GM23338 (cell line): Measurements from ENCODE around the gene TAC3. TPM values are rescaled to one million over a fixed set of nuclear protein-coding genes. Genes with fewer than 3 reads are reported as not detected.

Source experiments
- ATAC-seq: fragments of 200-7000 bp; cut with Tn5 transposase; 3 replicates; pipeline ENCODE4 v1.9.1; 2020
- DNase-seq: peaks from one replicate; pipeline ENCODE4 v3.0.0-alpha.2; 2015; ENCODE audit warnings: low spot score
- H2AFZ ChIP-seq: fragments of 200-600 bp; sonication (generic); 2 replicates; pipeline ENCODE4 v1.8.0; 2016; ENCODE audit warnings: antibody characterized with exemption, mild to moderate bottlenecking, moderate library complexity
- H3F3A ChIP-seq: fragments of 200-600 bp; sonication (generic); replicated peaks from 2 replicates; pipeline ENCODE4 v1.8.0; 2017; ENCODE audit warnings: antibody characterized with exemption, mixed run types, low read depth
- H3K27ac ChIP-seq: fragments of 200-600 bp; sonication (generic); 2 replicates; pipeline ENCODE4 v1.6.1; 2016; ENCODE audit warnings: low read depth
- H3K27me3 ChIP-seq: fragments of 200-600 bp; sonication (generic); 2 replicates; pipeline ENCODE4 v1.8.0; 2016; ENCODE audit warnings: mild to moderate bottlenecking, mixed run types, moderate library complexity; ENCODE audit not compliant: insufficient read depth
- H3K36me3 ChIP-seq: fragments of 200-600 bp; sonication (generic); 2 replicates; pipeline ENCODE4 v1.8.0; 2016; ENCODE audit warnings: mild to moderate bottlenecking; ENCODE audit not compliant: insufficient read depth
- H3K4me1 ChIP-seq: fragments of 200-600 bp; sonication (generic); 2 replicates; pipeline ENCODE4 v1.8.0; 2016; ENCODE audit warnings: mild to moderate bottlenecking, moderate library complexity; ENCODE audit not compliant: insufficient read depth
- H3K4me2 ChIP-seq: fragments of 200-600 bp; sonication (generic); 2 replicates; pipeline ENCODE4 v1.7.1; 2017; ENCODE audit warnings: mixed run types
- H3K4me3 ChIP-seq: fragments of 200-600 bp; sonication (generic); 2 replicates; pipeline ENCODE4 v1.6.1; 2016; ENCODE audit warnings: mixed run types
- H3K79me2 ChIP-seq: fragments of 200-600 bp; sonication (generic); replicated peaks from 2 replicates; pipeline ENCODE4 v1.8.0; 2017; ENCODE audit warnings: mild to moderate bottlenecking; ENCODE audit not compliant: insufficient read depth
- H3K9me2 ChIP-seq: fragments of 200-600 bp; sonication (generic); 2 replicates; pipeline ENCODE4 v1.8.0; 2017; ENCODE audit not compliant: insufficient read depth
- H4K20me1 ChIP-seq: fragments of 200-600 bp; sonication (generic); replicated peaks from 2 replicates; pipeline ENCODE4 v1.8.0; 2017; ENCODE audit warnings: mild to moderate bottlenecking; ENCODE audit not compliant: insufficient read depth
- H3K27ac Mint-ChIP-seq: 2 replicates; pipeline ENCODE4 v1.8.0; 2020; ENCODE audit warnings: inconsistent platforms, mild to moderate bottlenecking, moderate library complexity, mixed read lengths
- H3K27me3 Mint-ChIP-seq: 3 replicates; pipeline ENCODE4 v1.8.0; 2022; ENCODE audit warnings: low read depth, mild to moderate bottlenecking, moderate library complexity, mixed read lengths, inconsistent platforms; ENCODE audit not compliant: insufficient read depth, poor library complexity
- H3K36me3 Mint-ChIP-seq: 3 replicates; pipeline ENCODE4 v1.8.0; 2021; ENCODE audit warnings: low read depth, mild to moderate bottlenecking, inconsistent platforms, moderate library complexity, mixed read lengths
- H3K4me1 Mint-ChIP-seq: 3 replicates; pipeline ENCODE4 v1.8.0; 2020; ENCODE audit warnings: mild to moderate bottlenecking, inconsistent platforms, mixed read lengths
- H3K4me3 Mint-ChIP-seq: 3 replicates; pipeline ENCODE4 v1.8.0; 2021; ENCODE audit warnings: moderate library complexity, mild to moderate bottlenecking, inconsistent platforms, mixed read lengths
- H3K9me3 Mint-ChIP-seq: 3 replicates; pipeline ENCODE4 v1.8.0; 2020; ENCODE audit warnings: moderate library complexity, mild to moderate bottlenecking, inconsistent platforms, mixed read lengths
- CREB1 ChIP-seq: fragments of 250-450 bp; sonication (Bioruptor Pico); IDR thresholded peaks from 2 replicates; pipeline ENCODE4 v1.5.0; 2020; ENCODE audit warnings: low read depth, mild to moderate bottlenecking, moderate library complexity
- EZH2 ChIP-seq: fragments of 200-600 bp; sonication (generic); IDR thresholded peaks from one replicate; pipeline ENCODE4 v1.8.0; 2017; ENCODE audit warnings: antibody characterized with exemption, mild to moderate bottlenecking, low read depth; ENCODE audit not compliant: unreplicated experiment
- EZH2phosphoT487 ChIP-seq: fragments of 200-600 bp; sonication (generic); IDR thresholded peaks from one replicate; pipeline ENCODE4 v1.8.1; 2018; ENCODE audit warnings: antibody characterized with exemption; ENCODE audit not compliant: unreplicated experiment
- JUNB ChIP-seq: IDR thresholded peaks from one replicate; pipeline ENCODE4 v1.6.1; 2016; ENCODE audit warnings: antibody characterized with exemption; ENCODE audit not compliant: unreplicated experiment
- NANOG ChIP-seq: IDR thresholded peaks from 2 replicates; pipeline ENCODE4 v1.6.1; 2016; ENCODE audit warnings: antibody characterized with exemption, borderline replicate concordance
- POLR2AphosphoS5 ChIP-seq: IDR thresholded peaks from 2 replicates; pipeline ENCODE4 v1.6.1; 2016; ENCODE audit warnings: antibody characterized with exemption, low read depth
- STAT1 ChIP-seq: IDR thresholded peaks from one replicate; pipeline ENCODE4 v1.6.1; 2016; ENCODE audit warnings: antibody characterized with exemption; ENCODE audit not compliant: unreplicated experiment
- ZNF114 ChIP-seq: fragments of 250-450 bp; sonication (Bioruptor Pico); IDR thresholded peaks from 2 replicates; pipeline ENCODE4 v1.5.0; 2020; ENCODE audit warnings: mild to moderate bottlenecking, moderate library complexity
- ZNF331 ChIP-seq: fragments of 250-450 bp; sonication (Bioruptor Pico); IDR thresholded peaks from 2 replicates; pipeline ENCODE4 v1.5.0; 2020; ENCODE audit warnings: low read depth, mild to moderate bottlenecking, moderate library complexity
- polyA plus RNA-seq: library from polyadenylated mRNA; unstranded; fragments of >200 nt; fragmentation: Nextera tagmentation; extraction: Ambion mirVana; gene quantifications from 2 replicates; pipeline ENCODE4 v1.2.1, GENCODE V29; 2016
- total RNA-seq: library from RNA; depleted of rRNA; stranded (reverse); fragments of >200 nt; shearing (Covaris generic); gene quantifications from 2 replicates; pipeline ENCODE4 v1.2.3, GENCODE V29; 2014
- TF ChIP-seq, protein P1 (sequence below), 2 experiments: fragments of 200-600 bp in 1 of 2; sonication (generic) in 1 of 2; conservative IDR thresholded peaks; 2 replicates each; pipeline versions ENCODE4 v1.5.1 to v1.6.1; 2016 to 2017; ENCODE audit warnings: antibody characterized with exemption in 2 of 2, low read depth in 2 of 2, mild to moderate bottlenecking in 2 of 2, moderate library complexity in 1 of 2
- TF ChIP-seq, protein P2 (sequence below): IDR thresholded peaks from one replicate; pipeline ENCODE4 v1.6.1; 2018; ENCODE audit warnings: antibody characterized with exemption; ENCODE audit not compliant: unreplicated experiment
- TF ChIP-seq, protein P3 (sequence below): IDR thresholded peaks from 2 replicates; pipeline ENCODE4 v1.6.1; 2016; ENCODE audit warnings: antibody characterized with exemption
- TF ChIP-seq, protein P4 (sequence below): fragments of 250-450 bp; sonication (Bioruptor Pico); IDR thresholded peaks from 2 replicates; pipeline ENCODE4 v1.5.0; 2020; ENCODE audit warnings: mild to moderate bottlenecking, moderate library complexity

Gene TAC3
- total and polyA plus RNA-seq, 2 experiments from 2014 or later: 11.9 to 35.1 TPM

DNA sequence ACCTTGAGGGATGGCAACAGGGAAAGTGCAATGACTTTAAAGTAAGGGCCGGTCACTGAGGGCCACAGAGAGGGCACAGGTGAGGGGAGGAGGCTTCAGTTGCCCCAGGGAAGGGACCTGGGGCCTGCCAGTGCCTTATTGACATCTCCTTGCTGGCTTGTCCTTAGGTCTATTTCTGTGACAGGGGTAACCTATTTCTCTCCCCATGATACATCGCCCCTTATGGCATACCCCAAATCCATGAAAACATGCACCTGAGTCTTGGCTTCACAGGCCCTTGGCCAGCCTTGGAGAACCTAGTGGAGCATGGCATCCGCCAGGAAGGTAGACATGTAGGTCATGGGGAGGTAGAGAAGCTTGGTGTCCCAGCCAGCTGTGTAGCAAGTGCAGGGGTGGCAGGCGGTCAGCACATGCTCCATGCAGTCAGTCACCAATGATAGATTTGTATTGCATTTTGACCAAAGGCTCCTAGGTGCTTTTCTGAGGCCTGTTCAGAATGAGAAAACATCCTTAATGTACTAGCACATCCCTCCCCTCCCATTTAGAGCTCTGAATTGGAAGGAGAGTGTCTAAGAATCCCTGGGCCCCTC lies 35.3 kb downstream of the TAC3 start:
- H3K79me2 ChIP-seq: no peaks in the 10 kb centered on the region
- H2AFZ ChIP-seq: no peak overlapping the region
- Mint-ChIP-seq H3K4me3 (no peak overlapping the region), H3K27me3 (peaks cover 12% of the 10 kb centered on the region), H3K4me1 (no peaks in the 10 kb centered on the region; the same call in 2 of the 3 replicates), H3K36me3 (peaks cover 5% of the 10 kb centered on the region; the same call in 1 of the 3 replicates), H3K27ac (no peak overlapping the region), H3K9me3 (0 out of 3 replicates have a peak, but pooled peaks cover 2% of the 10 kb centered on the region)
- TF ChIP-seq STAT1 (no peak), NANOG (no peak), JUNB (no peak), EZH2phosphoT487 (no peak), CREB1 (CRISPR knock-in tag) (no peak), ZNF114 (CRISPR knock-in tag) (no peak), POLR2AphosphoS5 (no peak), ZNF331 (no peak), EZH2 (no peak)
- TF ChIP-seq, protein P1, sequence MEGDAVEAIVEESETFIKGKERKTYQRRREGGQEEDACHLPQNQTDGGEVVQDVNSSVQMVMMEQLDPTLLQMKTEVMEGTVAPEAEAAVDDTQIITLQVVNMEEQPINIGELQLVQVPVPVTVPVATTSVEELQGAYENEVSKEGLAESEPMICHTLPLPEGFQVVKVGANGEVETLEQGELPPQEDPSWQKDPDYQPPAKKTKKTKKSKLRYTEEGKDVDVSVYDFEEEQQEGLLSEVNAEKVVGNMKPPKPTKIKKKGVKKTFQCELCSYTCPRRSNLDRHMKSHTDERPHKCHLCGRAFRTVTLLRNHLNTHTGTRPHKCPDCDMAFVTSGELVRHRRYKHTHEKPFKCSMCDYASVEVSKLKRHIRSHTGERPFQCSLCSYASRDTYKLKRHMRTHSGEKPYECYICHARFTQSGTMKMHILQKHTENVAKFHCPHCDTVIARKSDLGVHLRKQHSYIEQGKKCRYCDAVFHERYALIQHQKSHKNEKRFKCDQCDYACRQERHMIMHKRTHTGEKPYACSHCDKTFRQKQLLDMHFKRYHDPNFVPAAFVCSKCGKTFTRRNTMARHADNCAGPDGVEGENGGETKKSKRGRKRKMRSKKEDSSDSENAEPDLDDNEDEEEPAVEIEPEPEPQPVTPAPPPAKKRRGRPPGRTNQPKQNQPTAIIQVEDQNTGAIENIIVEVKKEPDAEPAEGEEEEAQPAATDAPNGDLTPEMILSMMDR (conservative IDR thresholded peaks at IDR 0.05; ENCODE audit: low read depth in 2 of 2): no peak
- TF ChIP-seq, protein P2, sequence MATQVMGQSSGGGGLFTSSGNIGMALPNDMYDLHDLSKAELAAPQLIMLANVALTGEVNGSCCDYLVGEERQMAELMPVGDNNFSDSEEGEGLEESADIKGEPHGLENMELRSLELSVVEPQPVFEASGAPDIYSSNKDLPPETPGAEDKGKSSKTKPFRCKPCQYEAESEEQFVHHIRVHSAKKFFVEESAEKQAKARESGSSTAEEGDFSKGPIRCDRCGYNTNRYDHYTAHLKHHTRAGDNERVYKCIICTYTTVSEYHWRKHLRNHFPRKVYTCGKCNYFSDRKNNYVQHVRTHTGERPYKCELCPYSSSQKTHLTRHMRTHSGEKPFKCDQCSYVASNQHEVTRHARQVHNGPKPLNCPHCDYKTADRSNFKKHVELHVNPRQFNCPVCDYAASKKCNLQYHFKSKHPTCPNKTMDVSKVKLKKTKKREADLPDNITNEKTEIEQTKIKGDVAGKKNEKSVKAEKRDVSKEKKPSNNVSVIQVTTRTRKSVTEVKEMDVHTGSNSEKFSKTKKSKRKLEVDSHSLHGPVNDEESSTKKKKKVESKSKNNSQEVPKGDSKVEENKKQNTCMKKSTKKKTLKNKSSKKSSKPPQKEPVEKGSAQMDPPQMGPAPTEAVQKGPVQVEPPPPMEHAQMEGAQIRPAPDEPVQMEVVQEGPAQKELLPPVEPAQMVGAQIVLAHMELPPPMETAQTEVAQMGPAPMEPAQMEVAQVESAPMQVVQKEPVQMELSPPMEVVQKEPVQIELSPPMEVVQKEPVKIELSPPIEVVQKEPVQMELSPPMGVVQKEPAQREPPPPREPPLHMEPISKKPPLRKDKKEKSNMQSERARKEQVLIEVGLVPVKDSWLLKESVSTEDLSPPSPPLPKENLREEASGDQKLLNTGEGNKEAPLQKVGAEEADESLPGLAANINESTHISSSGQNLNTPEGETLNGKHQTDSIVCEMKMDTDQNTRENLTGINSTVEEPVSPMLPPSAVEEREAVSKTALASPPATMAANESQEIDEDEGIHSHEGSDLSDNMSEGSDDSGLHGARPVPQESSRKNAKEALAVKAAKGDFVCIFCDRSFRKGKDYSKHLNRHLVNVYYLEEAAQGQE: no peak
- TF ChIP-seq, protein P3, sequence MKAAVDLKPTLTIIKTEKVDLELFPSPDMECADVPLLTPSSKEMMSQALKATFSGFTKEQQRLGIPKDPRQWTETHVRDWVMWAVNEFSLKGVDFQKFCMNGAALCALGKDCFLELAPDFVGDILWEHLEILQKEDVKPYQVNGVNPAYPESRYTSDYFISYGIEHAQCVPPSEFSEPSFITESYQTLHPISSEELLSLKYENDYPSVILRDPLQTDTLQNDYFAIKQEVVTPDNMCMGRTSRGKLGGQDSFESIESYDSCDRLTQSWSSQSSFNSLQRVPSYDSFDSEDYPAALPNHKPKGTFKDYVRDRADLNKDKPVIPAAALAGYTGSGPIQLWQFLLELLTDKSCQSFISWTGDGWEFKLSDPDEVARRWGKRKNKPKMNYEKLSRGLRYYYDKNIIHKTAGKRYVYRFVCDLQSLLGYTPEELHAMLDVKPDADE: no peak
- TF ChIP-seq, protein P4, sequence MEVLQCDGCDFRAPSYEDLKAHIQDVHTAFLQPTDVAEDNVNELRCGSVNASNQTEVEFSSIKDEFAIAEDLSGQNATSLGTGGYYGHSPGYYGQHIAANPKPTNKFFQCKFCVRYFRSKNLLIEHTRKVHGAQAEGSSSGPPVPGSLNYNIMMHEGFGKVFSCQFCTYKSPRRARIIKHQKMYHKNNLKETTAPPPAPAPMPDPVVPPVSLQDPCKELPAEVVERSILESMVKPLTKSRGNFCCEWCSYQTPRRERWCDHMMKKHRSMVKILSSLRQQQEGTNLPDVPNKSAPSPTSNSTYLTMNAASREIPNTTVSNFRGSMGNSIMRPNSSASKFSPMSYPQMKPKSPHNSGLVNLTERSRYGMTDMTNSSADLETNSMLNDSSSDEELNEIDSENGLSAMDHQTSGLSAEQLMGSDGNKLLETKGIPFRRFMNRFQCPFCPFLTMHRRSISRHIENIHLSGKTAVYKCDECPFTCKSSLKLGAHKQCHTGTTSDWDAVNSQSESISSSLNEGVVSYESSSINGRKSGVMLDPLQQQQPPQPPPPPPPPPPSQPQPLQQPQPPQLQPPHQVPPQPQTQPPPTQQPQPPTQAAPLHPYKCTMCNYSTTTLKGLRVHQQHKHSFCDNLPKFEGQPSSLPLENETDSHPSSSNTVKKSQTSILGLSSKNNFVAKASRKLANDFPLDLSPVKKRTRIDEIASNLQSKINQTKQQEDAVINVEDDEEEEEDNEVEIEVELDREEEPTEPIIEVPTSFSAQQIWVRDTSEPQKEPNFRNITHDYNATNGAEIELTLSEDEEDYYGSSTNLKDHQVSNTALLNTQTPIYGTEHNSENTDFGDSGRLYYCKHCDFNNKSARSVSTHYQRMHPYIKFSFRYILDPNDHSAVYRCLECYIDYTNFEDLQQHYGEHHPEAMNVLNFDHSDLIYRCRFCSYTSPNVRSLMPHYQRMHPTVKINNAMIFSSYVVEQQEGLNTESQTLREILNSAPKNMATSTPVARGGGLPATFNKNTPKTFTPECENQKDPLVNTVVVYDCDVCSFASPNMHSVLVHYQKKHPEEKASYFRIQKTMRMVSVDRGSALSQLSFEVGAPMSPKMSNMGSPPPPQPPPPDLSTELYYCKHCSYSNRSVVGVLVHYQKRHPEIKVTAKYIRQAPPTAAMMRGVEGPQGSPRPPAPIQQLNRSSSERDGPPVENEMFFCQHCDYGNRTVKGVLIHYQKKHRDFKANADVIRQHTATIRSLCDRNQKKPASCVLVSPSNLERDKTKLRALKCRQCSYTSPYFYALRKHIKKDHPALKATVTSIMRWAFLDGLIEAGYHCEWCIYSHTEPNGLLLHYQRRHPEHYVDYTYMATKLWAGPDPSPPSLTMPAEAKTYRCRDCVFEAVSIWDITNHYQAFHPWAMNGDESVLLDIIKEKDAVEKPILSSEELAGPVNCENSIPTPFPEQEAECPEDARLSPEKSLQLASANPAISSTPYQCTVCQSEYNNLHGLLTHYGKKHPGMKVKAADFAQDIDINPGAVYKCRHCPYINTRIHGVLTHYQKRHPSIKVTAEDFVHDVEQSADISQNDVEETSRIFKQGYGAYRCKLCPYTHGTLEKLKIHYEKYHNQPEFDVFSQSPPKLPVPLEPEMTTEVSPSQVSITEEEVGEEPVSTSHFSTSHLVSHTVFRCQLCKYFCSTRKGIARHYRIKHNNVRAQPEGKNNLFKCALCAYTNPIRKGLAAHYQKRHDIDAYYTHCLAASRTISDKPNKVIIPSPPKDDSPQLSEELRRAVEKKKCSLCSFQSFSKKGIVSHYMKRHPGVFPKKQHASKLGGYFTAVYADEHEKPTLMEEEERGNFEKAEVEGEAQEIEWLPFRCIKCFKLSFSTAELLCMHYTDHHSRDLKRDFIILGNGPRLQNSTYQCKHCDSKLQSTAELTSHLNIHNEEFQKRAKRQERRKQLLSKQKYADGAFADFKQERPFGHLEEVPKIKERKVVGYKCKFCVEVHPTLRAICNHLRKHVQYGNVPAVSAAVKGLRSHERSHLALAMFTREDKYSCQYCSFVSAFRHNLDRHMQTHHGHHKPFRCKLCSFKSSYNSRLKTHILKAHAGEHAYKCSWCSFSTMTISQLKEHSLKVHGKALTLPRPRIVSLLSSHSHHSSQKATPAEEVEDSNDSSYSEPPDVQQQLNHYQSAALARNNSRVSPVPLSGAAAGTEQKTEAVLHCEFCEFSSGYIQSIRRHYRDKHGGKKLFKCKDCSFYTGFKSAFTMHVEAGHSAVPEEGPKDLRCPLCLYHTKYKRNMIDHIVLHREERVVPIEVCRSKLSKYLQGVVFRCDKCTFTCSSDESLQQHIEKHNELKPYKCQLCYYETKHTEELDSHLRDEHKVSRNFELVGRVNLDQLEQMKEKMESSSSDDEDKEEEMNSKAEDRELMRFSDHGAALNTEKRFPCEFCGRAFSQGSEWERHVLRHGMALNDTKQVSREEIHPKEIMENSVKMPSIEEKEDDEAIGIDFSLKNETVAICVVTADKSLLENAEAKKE (CRISPR knock-in tag): no peak
- H3F3A ChIP-seq: no peaks in the 10 kb centered on the region
- no peak overlapping the region for H3K27ac ChIP-seq
- DNase-seq (no peak), ATAC-seq (no peak)
- H3K4me1 ChIP-seq: no peaks in the 10 kb centered on the region
- peaks cover 17% of the 10 kb centered on the region for H3K9me2 ChIP-seq
- H3K4me3 ChIP-seq: no peak overlapping the region
- H4K20me1 ChIP-seq: no peaks in the 10 kb centered on the region
- H3K4me2 ChIP-seq: no peak overlapping the region
- H3K36me3 ChIP-seq: no peaks in the 10 kb centered on the region
- H3K27me3 ChIP-seq: no peaks in the 10 kb centered on the region
